Stimulated activated CD8-positive, alpha-beta memory T cell treated with anti-CD3 and anti-CD28 coated beads, Interleukin-7, amount 100 ng/mL, for 4 hours (primary cell): ENCODE data around the gene WDR86.

ENCODE experiments used
- DNase-seq, 2 donors: peaks; one replicate each; pipeline ENCODE4 v3.0.0-alpha.2; 2020; ENCODE audit warnings: low read depth in 2 of 2

Gene WDR86

DNA sequence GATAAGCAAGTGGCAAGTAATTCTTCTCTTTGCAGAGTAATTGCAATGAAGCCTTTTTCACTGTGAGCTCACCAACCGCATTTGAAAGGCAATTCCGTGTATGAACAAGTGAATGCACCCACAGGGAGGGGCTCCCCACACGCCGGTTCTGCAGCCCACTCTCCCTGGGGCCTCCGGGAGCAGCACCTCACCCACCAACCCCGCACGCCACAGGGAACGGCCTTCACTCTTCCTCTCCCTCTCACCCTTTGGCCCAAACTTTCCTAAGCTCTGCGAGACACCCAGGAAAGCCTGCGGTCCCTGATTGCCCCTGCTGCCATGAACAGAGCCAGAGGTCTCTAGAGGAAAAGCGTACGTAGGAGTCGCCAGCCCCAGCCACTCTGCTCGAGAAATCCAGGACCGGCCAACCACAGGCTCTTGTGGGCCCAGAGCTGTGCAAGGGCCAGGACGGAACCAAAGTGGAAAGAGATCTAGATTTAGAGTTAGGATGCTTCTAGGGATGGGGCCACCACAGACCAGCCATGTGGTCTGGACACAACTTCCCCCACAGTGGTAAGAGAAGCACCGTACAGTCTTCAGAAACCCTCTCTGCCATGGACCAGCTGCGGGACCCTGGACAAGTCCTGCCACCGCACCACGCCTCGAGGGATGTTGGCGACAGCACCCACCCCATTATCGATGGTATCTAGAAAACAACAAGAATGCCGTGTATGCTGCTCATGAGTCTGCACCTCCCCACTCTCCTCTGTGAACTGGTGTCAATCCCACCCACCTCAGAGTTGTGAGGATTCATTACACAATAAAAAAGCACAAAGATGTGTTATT, 3.6 kb downstream of the WDR86 start:
- no peak for DNase-seq

DNA sequence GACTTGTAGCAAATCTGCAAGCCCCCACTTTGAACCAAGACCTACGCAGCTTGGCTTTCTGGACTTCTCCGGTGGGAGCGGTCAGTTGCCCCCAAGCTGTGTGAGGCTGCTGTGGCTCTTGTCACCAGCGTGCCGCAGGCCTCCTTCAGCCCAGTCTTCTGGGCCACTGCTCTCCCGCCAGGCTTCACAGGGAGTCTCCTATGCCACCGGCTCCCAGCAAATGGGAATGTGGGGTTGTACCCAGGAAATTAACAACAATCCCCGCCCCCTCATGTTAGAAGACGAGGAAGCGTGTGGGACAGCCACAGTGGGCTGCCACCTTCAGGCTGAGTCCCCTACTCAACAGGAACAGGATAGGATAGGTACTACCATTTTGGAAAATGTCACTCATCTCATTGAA, 4.2 kb downstream of the WDR86 start:
- no peak for DNase-seq

DNA sequence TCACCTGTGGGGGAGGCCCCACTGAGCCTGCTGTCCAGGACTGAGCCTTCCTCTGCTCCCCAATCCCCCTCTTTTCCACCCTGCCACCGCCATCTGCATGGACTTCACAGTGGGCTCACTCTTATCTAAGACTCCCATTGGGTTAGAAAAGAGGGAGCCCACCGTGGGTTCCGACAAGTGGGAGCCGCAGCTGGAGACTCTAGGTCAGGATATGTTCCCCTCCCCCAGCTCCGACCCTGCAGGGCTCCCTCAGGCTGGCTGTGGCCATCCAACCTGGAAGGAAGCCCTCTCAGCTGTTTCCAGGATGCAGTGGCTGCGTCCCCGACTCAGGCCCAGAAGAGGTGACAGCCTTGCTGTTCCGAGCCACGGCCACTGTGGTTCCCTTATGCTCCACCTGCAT, 4.8 kb downstream of the WDR86 start:
- no peak for DNase-seq

DNA sequence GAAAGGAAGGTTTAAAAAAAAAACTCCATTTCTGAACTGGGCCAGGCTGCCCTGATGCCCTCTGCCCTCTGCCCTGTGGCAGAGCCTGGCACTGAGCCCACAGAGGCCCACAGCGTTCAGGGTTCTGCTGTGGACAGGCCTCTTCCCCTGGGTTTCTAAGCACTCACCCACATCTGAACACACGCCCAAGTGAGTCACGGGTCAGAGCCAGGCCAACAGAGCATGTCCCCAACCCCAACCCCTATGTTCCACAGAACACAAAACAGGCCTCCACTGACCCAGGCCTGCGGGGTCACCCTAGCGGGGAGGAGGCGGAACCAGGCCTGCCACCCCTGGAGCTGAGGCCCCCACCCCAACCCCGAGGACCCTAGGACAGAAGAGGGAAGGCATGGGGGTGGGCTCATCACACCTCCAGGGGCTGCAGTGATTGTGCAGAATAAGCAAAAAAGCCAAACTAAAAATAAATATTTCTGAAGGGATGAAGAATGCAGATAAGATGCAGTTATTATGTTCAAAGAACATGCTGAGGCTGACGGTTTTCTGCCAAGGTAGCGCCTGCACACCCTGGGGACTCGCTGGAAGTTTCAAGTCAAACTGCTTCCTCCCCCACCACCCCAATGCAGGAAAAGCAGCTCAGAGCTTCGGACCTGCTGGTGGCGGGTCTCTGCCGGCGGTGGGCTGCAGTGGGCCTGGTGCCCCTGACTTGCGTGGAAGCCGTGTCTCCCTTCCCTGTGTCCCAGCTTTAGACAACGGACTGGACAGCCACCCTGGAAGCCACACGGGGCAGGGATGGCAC, 5.4 kb downstream of the WDR86 start:
- no peak for DNase-seq

DNA sequence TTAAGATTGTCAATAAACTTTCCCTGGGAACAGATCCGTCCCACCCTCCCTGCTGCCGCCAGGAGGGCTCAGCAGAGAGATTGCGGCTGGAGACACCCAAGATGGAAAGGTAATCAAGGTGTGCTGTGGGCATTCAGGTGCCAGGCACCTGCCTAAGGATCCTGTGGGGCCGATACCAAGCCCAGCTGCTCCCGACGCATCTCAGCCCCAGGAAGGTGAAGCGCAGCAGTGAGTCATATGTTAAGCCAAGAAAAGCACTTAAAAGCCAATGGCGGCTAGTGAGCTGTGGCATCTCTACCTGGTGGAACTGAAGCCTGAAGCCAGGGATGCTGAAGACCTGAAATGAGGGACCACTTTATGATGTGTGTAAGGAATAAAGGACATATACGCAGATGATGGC, 6.1 kb downstream of the WDR86 start:
- no peak for DNase-seq

DNA sequence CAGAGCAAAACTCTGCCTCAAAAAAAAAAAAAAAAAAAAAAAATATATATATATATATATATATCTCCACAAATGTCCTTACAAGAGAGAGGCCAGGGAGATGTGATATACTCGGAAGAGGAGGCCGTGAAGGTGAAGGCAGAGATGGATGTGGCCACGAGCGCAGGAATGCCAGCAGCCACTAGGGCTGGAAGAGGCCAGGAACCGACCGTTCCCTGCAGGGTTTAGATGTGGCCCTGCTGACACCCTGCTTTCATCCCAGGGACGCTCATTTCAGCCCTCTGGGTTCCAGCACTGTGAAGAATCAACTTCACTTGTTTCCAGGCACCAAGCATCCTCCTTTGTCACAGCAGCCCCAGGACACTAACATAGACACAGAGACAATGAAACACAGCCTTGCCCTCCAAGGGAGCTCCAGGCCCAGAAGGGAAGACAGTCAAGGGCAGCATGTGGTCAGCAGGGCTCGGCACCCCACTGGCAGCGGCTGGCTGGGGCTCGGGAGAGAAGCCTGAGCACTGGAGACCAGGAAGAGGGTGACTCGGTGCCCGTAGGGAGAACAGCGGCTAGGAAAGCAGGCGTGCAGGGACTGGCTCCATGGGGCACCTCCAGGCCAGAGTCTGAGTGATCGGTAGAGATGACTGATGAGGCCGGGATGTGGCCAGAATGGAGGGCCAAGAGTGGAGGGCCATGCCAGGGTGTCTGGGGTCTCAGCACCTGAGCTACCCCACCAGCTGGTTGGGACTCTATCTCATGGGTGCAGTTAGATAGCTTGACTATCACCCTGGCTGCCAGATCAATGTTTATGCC, 7.6 kb downstream of the WDR86 start:
- DNase-seq = no peak

DNA sequence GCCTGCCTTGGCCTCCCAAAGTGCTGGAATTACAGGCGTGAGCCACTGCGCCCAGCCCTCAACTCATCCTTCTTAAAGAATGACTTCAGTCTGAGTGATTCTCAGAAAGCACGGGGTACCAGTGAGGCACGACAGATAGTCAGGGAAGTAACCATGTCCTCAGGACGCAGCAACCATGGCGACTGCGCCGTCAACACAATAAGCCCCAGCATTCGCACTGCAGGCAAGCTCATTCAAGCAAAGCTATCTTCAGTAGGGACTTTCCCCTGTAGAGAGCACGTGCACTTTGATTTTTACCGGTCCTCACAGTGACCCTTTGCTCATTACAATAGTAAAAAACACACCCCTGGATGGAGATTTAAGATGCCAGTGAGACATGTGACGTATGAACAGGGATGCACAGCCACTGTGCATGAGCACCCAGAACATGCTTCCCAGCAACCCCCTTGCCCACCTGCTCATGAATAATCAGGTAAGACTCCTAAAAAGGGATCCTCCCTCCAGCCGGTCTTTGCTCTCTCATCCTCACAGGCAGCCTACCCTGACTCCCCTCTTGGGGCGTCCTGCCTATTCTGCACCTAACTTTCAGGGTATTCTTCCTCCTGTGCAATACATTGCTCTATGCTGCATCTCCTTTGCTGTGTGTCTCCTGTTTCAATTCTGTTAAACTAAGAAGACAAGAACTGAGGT, 9.1 kb downstream of the WDR86 start:
- DNase-seq = no peak

DNA sequence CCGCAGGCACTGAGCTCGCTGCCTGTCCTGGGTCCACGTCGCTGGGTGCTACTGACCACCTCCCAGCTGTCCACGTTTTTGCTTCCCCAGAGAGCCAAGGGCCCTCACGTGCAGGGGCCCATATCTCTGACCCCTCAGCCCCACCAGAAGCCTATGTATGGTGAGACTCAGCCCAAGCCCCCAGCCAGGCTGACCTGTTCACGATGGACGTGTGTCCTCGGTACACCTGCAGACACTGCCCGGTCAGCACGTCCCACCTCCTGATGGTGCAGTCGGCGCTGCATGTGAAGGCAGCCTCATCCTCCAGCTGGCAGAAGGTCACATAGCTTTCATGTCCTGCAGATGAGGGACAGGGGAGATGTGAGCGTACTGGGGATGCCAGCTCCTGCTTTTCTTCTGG, 9.9 kb downstream of the WDR86 start:
- no peak for DNase-seq

DNA sequence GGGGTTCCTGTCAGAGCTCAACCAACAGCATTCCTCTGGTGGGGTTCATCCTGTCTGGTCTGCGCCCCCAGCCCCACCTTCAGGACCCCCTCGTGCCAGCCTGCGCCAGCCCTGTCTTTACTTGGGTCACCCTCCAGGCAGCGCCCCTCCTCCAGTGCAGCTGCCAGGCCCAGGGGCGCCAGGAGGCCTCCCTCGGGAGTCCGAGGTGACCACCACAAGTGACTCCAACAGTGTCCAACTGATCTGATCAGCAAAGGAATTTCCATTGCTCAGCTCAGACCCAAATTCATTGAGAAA, 10.6 kb downstream of the WDR86 start:
- DNase-seq = no peak

DNA sequence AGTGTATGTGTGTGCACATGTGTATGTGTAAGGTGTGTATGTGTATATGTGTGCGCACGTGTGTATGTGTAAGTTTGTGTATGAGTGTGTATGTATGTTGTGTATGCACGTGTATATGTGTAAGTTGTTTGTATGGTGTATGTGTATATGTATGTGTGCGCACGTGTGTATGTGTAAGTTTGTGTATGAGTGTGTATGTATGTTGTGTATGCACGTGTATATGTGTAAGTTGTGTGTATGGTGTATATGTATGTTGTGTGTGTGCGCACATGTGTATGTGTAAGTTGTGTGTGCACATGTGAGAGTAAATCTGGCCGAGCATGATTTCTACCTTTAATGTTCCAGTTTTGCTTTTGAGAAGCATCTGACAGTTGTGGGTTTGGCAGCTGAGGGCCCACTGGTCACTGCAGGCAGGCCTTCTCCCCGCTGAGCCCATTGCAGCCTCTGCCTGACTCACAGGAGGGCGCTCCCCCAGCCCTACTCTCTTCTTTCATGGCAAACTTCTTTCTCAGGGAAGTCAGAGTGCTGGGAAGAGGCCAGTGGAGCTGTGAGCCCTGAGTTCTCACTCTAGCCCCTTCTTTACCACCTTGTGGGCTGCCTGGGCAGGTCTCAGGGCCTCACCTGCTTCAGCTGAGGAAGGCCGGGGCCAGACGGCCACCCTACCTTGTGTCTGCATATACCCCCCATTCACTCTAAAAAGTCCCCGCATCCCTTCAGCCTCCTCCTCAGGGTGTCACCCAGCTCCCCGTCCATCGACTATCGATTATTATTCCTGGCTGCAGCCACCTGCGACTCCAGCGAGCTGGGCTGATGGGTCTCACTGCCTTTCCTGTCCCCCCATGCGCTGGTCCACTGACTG, 11.2 kb downstream of the WDR86 start:
- DNase-seq = no peak

DNA sequence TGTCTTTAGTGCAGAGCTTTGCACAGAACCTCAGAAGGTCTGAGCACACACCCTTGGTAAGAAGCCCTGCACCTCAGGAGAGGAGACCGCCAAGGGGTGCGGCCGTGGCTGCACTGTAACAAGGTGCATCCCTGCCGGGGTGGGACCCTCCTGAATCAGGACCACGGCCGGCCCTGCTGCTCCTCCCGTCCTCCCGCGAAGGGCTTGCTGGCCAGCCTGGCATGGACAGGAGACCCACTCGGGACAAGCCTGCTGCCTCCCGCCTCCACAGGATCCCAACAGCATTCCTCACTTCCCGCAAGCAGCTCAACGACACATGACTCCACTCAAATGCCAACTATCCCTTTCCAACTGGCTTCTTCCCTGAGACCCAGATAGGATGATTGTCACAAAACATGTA, 12.8 kb downstream of the WDR86 start:
- DNase-seq = no peak

DNA sequence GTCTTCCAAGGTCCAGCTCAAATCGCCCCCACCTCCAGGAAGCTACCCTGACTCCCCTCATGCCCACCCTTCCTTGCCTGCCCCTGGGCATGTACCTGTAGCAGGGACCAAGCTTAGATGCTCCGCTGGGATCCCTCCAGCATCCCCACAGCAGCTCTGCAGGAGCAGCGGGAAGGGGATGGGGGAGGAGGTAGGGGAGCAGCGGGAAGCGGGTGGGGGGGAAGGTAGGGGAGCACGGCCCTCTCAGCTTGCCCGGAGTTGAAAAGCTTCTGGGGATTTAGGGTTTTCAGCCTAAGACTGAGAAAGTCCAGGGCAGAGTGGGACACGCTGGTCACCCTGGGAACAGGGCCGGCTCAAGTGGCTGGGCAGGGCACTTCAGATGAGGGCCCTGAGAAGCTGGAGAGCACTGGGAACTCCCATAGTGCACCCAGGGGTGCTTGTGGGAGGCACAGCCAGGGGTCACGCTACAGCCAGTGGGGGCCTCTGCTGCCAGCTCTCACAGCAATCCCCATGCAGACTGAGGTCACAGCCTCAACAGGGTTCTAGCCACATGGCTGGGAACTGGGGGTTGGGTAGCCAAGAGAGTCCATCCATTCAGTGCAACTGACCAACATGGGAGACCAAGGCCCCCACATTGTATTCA, 13.4 kb downstream of the WDR86 start:
- DNase-seq = no peak

DNA sequence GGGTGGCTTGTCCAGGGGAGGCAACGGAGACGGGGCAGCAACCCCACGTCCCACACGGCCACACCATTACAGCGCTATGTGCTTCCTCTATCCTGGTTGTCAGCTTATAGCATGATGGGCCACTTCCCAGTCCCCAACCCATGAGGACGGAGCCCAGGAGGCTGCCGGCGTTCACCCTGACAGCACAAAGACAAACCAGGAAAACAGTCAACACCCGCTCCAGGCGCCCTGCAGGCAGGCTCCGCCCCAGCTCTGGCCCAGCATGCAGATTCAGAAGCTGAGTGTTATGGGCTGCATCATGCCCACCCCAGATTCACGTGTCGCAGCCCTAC, 14.8 kb downstream of the WDR86 start:
- no peak for DNase-seq

DNA sequence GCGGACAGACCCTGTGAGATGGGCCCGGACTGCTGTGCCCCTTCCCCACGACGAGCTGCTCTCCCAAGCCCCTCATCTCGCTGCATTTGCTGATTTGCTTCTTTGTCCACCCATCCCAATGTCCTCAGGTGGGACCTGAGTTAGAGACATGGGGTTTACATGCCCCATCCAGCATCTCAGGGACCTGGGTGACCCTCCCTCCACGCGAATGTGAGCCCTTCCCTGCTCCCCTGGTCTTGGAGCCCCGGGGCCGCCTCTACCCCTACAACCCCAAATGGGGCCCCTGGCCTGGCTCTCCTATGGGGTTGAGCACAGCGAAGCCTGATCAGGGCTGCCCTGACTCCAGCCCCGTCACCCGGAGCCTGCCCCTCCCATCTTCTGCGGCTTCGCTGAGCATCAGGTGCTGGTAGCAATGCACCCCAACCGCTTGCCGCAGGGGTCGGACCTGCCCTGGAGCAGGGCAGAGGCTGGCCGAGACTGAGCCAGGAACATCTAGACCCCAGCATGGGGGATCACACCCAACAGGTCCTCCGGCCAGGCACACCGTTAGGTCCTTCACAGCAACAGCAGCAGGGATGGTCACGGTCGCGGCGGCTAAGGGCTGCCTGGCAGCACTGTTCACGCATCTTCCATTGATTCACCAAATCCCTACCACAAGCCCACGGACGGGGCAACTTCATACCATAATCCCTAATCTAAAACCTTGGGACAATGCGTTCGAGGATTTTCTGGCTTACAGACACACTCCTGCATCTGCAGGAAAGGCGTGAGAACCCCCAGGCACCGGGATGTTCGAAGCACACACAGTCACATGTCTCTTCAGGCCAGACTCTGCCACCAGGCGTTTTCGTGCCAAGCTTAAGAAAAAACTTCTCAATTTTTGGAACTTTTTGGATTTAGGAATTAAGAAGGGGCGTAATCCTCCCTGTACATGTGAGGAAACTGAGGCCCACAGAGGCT, 15.5 kb downstream of the WDR86 start:
- no peak for DNase-seq

DNA sequence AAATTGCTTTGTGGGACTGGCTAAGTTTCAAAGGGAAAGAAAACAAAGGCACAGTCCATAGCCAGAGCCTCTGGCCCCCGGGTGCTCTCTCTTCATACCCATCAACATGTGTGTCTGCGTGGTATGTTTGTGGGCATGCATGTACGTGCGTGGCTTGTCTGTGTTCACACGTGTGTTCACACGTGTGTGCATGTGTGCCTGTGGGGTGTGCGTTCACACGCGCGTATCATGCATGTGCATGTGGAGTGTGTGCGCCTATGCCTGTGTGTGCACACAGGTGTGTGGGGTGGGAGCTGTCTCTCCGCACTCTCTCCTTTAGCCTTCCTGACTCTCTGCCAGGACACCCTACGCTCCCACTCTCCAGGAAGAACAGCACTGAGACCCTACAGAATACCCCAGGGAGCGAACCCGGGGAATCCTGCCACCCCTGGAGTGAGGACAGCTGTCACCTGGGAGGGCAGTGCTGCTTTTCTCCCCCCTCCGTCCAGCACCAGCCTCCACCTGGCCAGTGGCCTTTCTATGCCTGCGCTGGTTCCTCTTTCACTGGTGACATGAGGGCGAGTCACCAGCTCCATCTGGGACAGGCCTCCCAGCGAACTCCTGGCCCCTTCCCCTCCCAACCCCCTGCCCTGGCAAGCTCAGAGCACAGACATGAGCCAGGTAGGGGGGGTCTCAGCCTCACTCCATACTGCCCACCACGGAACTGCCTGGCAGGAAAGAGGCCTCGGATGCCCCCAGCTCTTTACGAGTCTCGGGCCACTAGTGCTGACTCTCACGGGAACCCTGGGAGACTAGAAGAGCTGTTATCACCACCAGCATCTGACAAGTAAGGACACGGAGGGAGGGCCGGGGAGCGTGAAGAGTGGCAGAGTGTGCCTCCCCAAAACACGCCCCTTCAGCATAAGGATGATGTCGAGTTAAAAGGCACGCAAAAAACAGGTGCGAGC, 16.5 kb downstream of the WDR86 start:
- no peak for DNase-seq

DNA sequence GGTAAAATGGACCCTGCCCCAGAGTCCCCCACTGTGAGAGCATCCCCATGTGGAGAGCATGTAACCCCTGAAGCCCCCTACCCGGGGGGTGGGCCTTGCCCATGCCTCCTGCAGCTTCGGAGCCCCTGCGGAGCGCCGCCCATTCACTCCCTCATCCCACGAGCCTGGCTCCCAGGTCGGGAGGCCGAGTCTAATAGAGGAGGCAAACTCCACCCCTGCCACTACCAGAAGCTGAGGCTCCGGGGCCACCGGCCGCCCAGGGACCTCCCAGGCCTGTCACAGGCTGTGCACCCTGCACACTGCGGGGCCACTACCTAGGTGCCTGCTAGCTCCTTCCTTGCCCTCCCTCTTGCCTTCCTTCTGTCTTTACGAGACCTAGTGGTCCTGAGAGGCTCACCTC, 17.4 kb downstream of the WDR86 start:
- DNase-seq = no peak

DNA sequence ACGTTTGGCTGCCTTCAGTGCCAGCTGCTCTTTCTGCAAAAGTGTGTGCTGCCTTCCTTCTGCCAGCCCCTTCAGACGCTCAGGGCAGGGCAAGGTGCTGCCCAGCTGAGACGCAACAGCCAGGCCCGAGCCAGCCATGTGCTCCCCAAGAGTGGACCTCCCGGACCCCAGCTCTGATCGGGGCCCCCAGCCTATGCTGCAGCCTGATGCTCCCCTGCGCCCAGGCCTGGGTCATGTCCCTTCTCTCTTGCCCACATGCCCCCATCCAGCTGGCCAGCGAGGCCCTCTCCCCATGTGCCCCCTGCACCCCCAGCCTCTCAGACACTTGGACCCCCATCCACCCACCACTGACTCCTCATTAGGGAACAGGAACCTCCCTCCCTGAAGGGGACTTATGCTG, 17.8 kb downstream of the WDR86 start:
- DNase-seq = no peak

DNA sequence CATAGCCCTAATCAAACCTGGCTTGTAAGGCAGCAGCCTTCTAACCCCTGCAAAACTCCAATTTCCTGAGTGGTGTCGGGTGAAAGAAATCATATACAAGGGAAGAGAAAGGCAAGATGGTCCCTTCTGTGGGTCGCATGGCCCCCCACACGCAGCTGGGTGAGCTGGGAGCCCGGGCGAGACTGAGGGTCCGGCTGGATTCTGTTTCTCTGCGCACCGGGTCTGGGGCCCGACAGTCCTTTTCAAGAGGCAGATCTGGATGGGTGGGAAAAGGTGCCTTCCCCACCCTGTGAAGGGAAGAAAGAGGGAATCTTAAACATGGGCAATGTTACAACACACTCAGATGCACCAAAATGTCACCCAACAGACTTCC, 18.5 kb downstream of the WDR86 start:
- DNase-seq = no peak
